GM06990 (cell line): Measurements from ENCODE around the gene PRR14.
"Not testable (repeated sequence)": the region's sequence is repeated elsewhere in the genome, so short reads cannot be mapped to it uniquely, and the experiment has no call there.

Source experiments
- DNase-seq: peaks from one replicate; pipeline ENCODE4 v3.0.0-alpha.2; 2011; ENCODE audit not compliant: insufficient read length; ENCODE audit errors: extremely low read depth
- H3K27me3 ChIP-seq: replicated peaks from 2 replicates; pipeline ENCODE4 v1.6.0; 2011; ENCODE audit warnings: low read length; ENCODE audit not compliant: control insufficient read depth, insufficient read depth
- H3K36me3 ChIP-seq: 2 replicates; pipeline ENCODE4 v1.5.1; 2011; ENCODE audit warnings: low read length; ENCODE audit not compliant: control insufficient read depth, insufficient read depth
- H3K4me3 ChIP-seq: replicated peaks from 2 replicates; pipeline ENCODE4 v1.5.1; 2011; ENCODE audit warnings: low read depth, mild to moderate bottlenecking, control low read depth, low read length
- TF ChIP-seq, protein P1 (sequence below): IDR thresholded peaks from 2 replicates; pipeline ENCODE4 v1.5.1; 2011; ENCODE audit warnings: low read length, control low read depth, mild to moderate bottlenecking, inconsistent platforms; ENCODE audit not compliant: insufficient read depth, poor library complexity, severe bottlenecking

PRR14 gene

DNA sequence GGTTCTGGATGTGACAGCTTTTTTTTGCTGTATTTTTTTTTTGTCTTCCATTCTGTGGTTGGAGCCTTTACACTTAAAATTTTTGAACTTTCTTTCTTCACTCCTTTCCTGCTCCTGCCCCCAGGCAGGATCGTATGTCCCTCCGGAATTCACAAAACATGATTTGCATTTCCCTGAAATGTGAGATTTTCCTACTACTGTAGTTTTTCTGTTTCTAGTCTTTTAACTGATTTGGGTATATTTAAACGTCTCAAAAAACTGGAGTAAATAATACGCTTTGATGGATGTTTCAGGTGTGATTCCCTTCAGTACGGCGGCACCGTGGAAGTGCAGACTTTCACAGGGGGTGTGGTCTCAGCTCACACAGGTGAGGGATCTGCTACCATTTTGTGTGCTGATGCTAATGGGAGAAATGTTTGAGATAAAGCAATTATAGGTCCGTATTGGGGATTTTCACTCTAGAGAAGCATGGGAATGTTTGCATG is 48.9 kb downstream of the PRR14 start:
- Histone ChIP-seq H3K36me3 (peaks cover 9% of the 10 kb centered on the region), H3K27me3 (no peaks in the 10 kb centered on the region), H3K4me3 (peak overlapping the region; percentile 95)
- TF ChIP-seq, protein P1, sequence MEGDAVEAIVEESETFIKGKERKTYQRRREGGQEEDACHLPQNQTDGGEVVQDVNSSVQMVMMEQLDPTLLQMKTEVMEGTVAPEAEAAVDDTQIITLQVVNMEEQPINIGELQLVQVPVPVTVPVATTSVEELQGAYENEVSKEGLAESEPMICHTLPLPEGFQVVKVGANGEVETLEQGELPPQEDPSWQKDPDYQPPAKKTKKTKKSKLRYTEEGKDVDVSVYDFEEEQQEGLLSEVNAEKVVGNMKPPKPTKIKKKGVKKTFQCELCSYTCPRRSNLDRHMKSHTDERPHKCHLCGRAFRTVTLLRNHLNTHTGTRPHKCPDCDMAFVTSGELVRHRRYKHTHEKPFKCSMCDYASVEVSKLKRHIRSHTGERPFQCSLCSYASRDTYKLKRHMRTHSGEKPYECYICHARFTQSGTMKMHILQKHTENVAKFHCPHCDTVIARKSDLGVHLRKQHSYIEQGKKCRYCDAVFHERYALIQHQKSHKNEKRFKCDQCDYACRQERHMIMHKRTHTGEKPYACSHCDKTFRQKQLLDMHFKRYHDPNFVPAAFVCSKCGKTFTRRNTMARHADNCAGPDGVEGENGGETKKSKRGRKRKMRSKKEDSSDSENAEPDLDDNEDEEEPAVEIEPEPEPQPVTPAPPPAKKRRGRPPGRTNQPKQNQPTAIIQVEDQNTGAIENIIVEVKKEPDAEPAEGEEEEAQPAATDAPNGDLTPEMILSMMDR = no peak
- no peak for DNase-seq

DNA sequence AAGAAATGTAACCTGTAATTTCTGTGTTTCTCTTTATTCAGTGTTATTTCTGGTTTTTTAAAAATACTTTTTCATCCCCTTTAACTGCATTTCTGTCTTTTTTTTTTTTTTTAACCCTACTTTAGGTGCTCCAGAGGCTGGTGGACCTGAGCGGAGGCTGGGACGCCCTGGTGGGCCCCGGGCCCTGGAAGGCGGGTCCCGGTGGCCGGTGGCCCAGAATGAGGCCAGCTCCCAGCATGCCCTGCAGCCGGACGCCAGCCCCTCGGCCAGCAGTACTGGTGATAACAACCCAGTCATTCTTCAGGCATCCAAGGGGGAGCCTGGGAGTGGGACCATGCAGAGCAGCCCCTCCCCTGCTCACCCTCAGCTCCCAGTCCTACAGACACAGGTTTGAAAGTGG is 49.7 kb downstream of the PRR14 start:
- Histone ChIP-seq H3K36me3 (peaks cover 12% of the 10 kb centered on the region), H3K27me3 (no peaks in the 10 kb centered on the region), H3K4me3 (no peak overlapping the region; the same call in 1 of the 2 replicates)
- DNase-seq = no peak
- TF ChIP-seq, protein P1 = no peak

DNA sequence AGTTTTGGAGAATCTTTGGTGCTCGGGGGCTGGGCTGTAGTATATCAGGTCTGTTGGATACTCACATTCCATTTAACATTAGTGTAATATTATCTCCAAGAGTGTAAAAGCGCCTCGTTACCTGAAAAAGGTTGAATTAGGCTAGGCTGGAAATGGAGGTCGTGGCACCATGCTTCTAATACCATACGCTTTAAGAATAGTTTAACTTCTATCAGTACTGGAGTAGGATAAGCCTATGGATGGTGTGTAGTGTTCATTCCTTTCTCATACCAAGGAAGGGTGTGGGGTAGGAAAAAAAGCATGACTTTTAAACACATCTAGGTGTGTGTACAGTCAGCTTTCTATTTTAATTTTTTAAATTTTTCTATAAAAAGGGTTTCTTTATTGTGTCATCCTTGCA is 50.2 kb downstream of the PRR14 start:
- Histone ChIP-seq H3K27me3 (no peaks in the 10 kb centered on the region), H3K36me3 (peaks cover 12% of the 10 kb centered on the region), H3K4me3 (no peak overlapping the region)
- TF ChIP-seq, protein P1 = no peak
- no peak for DNase-seq

DNA sequence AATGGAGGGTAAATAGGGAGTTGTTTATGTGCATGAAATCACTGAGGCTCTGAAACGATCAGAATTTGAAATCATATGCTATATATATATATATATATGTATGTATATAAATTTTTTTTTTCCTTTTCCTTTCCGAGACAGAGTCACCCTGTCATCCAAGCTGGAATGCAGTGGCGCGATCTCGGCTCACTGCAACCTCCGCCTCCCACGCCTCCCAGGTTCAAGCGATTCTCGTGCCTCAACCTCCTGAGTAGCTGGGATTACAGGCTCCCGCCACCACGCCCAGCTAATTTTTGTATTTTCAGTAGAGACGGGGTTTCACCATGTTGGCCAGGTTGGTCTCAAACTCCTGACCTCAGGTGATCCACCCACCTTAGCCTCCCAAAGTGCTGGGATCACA is 52.3 kb downstream of the PRR14 start:
- H3K36me3 ChIP-seq = peaks cover 21% of the 10 kb centered on the region
- not testable (repeated sequence) for H3K27me3 ChIP-seq, DNase-seq, H3K4me3 ChIP-seq

DNA sequence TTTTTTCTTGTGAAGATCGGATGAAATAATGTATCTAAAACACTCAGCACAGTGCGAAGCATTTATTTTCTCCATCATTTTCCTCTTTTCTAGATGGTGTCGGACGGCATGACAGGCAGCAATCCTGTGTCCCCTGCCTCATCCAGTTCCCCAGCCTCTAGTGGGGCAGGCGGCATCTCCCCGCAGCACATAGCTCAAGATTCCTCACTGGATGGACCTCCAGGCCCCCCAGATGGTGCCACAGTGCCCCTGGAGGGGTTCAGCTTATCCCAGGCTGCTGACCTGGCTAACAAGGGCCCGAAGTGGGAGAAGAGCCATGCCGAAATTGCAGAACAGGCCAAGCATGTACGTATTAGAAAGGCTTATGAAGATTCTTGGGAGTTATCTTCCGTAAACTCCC is 53.2 kb downstream of the PRR14 start:
- Histone ChIP-seq H3K4me3 (no peak overlapping the region), H3K36me3 (peaks cover 25% of the 10 kb centered on the region), H3K27me3 (no peaks in the 10 kb centered on the region)
- DNase-seq = no peak
- TF ChIP-seq, protein P1 = no peak
